ENCODE results near the gene NAIF1. TPM values are rescaled to one million over a fixed set of nuclear protein-coding genes. Genes with fewer than 3 reads are reported as not detected.

Gene NAIF1
- total RNA-seq, 2 experiments from 2014 or later: 8.6 to 14.9 TPM

DNA sequence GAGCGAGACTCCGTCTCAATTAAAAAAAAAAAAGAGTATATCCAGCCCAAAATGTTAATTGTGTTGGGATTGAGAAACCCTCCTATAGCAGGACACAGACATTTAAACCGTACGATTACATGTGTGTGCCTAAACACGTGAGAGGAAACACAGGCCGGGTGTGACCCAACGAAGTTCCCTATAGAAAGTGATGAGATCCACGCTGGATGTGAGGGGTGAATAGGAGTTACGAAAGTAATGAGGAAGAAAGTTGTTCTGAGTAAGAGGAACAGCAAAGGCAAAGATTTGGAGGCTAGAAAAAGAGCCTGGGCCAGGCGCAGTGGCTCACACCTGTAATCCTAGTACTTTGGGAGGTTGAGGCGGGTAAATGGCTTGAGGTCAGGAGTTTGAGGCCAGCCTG lies 13.6 kb downstream of the NAIF1 start:
- intact Hi-C loops (cut with micrococcal nuclease; ENCODE audit: unreplicated experiment): no loop called here
- BruUV-seq (replicated peaks): no TSS peak
- Histone ChIP-seq H4K20me1 (ENCODE audit: insufficient read depth, low read length) (no peaks in the 10 kb centered on the region), H3K9me3 (ENCODE audit: low read length) (no peaks in the 10 kb centered on the region), H3K4me3 (ENCODE audit: low read depth, low read length, poor library complexity, severe bottlenecking) (no peak overlapping the region), H3K9me2 (ENCODE audit: insufficient read depth, low read length) (no peaks in the 10 kb centered on the region), H3K79me2 (ENCODE audit: insufficient read depth, low read depth, low read length) (no peaks in the 10 kb centered on the region), H3K4me1 (ENCODE audit: insufficient read depth, low read length, poor library complexity, severe bottlenecking) (peaks cover 20% of the 10 kb centered on the region), H3K27ac (ENCODE audit: low read depth, low read length, poor library complexity, severe bottlenecking) (no peak overlapping the region), H3K36me3 (ENCODE audit: insufficient read depth, low read length) (no peaks in the 10 kb centered on the region), H2AFZ (ENCODE audit: low read length) (no peak overlapping the region), H3K4me2 (ENCODE audit: low read length) (no peak overlapping the region)
- POLR2A ChIA-PET: no interaction called here
- CTCF ChIA-PET (ENCODE audit: unreplicated experiment): no interaction called here
- no peak for TF ChIP-seq EZH2phosphoT487 (IDR thresholded peaks at IDR 0.05; ENCODE audit: borderline replicate concordance, low read depth, low read length)
- TF ChIP-seq, protein P1, sequence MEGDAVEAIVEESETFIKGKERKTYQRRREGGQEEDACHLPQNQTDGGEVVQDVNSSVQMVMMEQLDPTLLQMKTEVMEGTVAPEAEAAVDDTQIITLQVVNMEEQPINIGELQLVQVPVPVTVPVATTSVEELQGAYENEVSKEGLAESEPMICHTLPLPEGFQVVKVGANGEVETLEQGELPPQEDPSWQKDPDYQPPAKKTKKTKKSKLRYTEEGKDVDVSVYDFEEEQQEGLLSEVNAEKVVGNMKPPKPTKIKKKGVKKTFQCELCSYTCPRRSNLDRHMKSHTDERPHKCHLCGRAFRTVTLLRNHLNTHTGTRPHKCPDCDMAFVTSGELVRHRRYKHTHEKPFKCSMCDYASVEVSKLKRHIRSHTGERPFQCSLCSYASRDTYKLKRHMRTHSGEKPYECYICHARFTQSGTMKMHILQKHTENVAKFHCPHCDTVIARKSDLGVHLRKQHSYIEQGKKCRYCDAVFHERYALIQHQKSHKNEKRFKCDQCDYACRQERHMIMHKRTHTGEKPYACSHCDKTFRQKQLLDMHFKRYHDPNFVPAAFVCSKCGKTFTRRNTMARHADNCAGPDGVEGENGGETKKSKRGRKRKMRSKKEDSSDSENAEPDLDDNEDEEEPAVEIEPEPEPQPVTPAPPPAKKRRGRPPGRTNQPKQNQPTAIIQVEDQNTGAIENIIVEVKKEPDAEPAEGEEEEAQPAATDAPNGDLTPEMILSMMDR (conservative IDR thresholded peaks at IDR 0.05; ENCODE audit: low read length): no peak
- no peak for DNase-seq (ENCODE audit: low spot score)

DNA sequence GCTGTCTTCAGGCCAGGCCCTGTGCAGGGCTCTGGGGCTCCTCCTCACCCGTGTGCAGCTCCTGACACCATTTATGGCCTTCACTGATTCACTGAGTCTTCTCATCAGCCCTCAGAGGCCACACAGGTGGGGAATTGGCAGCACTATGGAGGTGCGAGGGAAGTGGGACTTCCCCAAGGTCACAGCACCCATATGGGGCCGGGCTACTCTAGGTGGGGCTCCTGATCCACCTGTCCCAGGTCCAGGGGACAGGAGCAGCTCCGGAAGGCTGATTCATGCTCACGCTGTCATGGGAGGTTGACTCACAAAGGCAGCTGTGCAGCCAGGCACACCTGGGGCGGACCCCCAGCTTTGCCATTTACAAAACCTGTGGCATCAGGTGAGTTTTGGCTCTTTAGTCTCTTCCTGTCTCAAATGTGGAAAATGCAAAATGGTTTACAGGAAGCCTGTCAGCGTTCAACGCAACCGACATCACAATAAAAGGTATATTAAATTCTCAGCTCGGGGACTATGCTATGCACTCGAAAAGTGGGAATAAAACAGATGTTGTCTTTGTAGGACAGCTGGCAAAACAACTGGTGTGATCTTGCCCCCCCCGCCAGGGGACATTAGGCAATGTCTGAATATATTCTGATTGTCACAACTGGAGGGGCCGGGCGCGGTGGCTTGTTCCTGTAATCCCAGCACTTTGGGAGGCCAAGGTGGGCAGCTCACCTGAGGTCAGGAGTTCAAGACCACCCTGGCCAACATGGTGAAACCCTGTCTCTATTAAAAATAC lies 15.0 kb downstream of the NAIF1 start:
- intact Hi-C loops (cut with micrococcal nuclease; ENCODE audit: unreplicated experiment): no loop called here
- Histone ChIP-seq H3K27ac (ENCODE audit: low read depth, low read length, poor library complexity, severe bottlenecking) (peak overlapping the region; percentile 21), H4K20me1 (ENCODE audit: insufficient read depth, low read length) (no peaks in the 10 kb centered on the region), H3K9me3 (ENCODE audit: low read length) (no peaks in the 10 kb centered on the region), H3K4me3 (ENCODE audit: low read depth, low read length, poor library complexity, severe bottlenecking) (no peak overlapping the region), H3K9me2 (ENCODE audit: insufficient read depth, low read length) (no peaks in the 10 kb centered on the region), H3K4me1 (ENCODE audit: insufficient read depth, low read length, poor library complexity, severe bottlenecking) (peaks cover 20% of the 10 kb centered on the region), H3K36me3 (ENCODE audit: insufficient read depth, low read length) (no peaks in the 10 kb centered on the region), H3K4me2 (ENCODE audit: low read length) (peak overlapping the region; percentile 38), H3K79me2 (ENCODE audit: insufficient read depth, low read depth, low read length) (no peaks in the 10 kb centered on the region), H2AFZ (ENCODE audit: low read length) (no peak overlapping the region)
- POLR2A ChIA-PET: interaction anchor here (0.6 kb wide), 1 partner anchor 15 kb away, joined by 5 read pairs; no protein-coding TSS in a partner anchor
- TF ChIP-seq, protein P1 (conservative IDR thresholded peaks at IDR 0.05; ENCODE audit: low read length): no peak
- no peak for TF ChIP-seq EZH2phosphoT487 (IDR thresholded peaks at IDR 0.05; ENCODE audit: borderline replicate concordance, low read depth, low read length)
- no TSS peak for BruUV-seq (replicated peaks)
- CTCF ChIA-PET (ENCODE audit: unreplicated experiment): no interaction called here
- peak; percentile 49 for DNase-seq (ENCODE audit: low spot score)

DNA sequence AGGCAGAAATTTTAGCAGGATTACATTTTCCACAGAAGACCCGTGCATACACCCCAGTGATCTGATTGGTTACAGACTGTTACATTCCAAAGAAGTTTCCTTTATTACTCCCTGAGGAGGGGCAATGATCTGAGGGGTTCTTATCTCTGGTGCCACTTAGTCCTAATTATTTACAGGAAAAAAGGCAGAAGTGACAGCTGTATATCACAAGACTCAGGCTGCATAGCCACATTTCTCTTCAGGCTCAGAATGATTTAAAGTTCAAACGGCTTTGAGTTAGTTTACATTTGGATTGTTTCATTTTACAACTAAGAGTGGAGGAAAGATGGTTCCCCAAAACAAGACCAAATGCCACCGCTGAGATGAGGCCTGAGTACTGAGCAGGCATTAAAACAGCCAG lies 17.3 kb downstream of the NAIF1 start:
- no peak for DNase-seq (ENCODE audit: low spot score)
- no peak overlapping the region for H3K4me2 ChIP-seq (ENCODE audit: low read length)
- H3K27ac ChIP-seq (ENCODE audit: low read depth, low read length, poor library complexity, severe bottlenecking): no peak overlapping the region
- no TSS peak for BruUV-seq (replicated peaks)
- no peaks in the 10 kb centered on the region for H4K20me1 ChIP-seq (ENCODE audit: insufficient read depth, low read length)
- no peaks in the 10 kb centered on the region for H3K36me3 ChIP-seq (ENCODE audit: insufficient read depth, low read length)
- H3K4me3 ChIP-seq (ENCODE audit: low read depth, low read length, poor library complexity, severe bottlenecking): no peak overlapping the region
- no peaks in the 10 kb centered on the region for H3K79me2 ChIP-seq (ENCODE audit: insufficient read depth, low read depth, low read length)
- peaks cover 13% of the 10 kb centered on the region for H3K4me1 ChIP-seq (ENCODE audit: insufficient read depth, low read length, poor library complexity, severe bottlenecking)
- ChIA-PET POLR2A (no interaction called here), CTCF (ENCODE audit: unreplicated experiment) (no interaction called here)
- TF ChIP-seq EZH2phosphoT487 (IDR thresholded peaks at IDR 0.05; ENCODE audit: borderline replicate concordance, low read depth, low read length): no peak
- TF ChIP-seq, protein P1 (conservative IDR thresholded peaks at IDR 0.05; ENCODE audit: low read length): no peak
- H3K9me2 ChIP-seq (ENCODE audit: insufficient read depth, low read length): no peaks in the 10 kb centered on the region
- H3K9me3 ChIP-seq (ENCODE audit: low read length): no peaks in the 10 kb centered on the region
- H2AFZ ChIP-seq (ENCODE audit: low read length): no peak overlapping the region
- intact Hi-C loops (cut with micrococcal nuclease; ENCODE audit: unreplicated experiment): no loop called here
